Posterior cingulate gyrus (tissue), 11 donors: Measurements from ENCODE around the gene FAM76B.
A peak's percentile ranks its signal among the peaks of the same experiment; 100 is the strongest.

Source experiments
- DNase-seq, 10 donors: peaks; one replicate each; pipeline versions ENCODE4 v3.0.0 to v3.0.0-alpha.2; 2020 to 2021; ENCODE audit warnings: mixed read lengths in 3 of 10
- intact Hi-C: fragments of 100-400 bp; cut with DNase I; formaldehyde crosslinking; loops from one replicate; pipeline ENCODE4 v1.15.1; 2023

The FAM76B gene

GRCh38 chr11:95793116-95793515 is 3.5 kb upstream of the FAM76B start:
- no peak for DNase-seq
- intact Hi-C loops: loop anchor here (5.0 kb wide), 1 partner anchor 599 kb away; the partner anchor contains the start of gene JRKL

GRCh38 chr11:95792700-95793099 is 3.1 kb upstream of the FAM76B start:
- intact Hi-C loops: loop anchor here (5.0 kb wide), 1 partner anchor 600 kb away; the partner anchor contains the start of gene JRKL
- DNase-seq: no peak

GRCh38 chr11:95792200-95792599 is 2.6 kb upstream of the FAM76B start:
- peak in 1 of 10 donors; percentile 55 for DNase-seq
- intact Hi-C loops: loop anchor here (5.0 kb wide), 1 partner anchor 600 kb away; the partner anchor contains the start of gene JRKL

- no peak for DNase-seq
- intact Hi-C loops: loop anchor here (5.0 kb wide), 1 partner anchor 601 kb away; the partner anchor contains the start of gene JRKL
Observed at GRCh38 chr11:95791709-95792033, 2.1 kb upstream of the FAM76B start.

- peak; percentile 20 to 89 (median 47) for DNase-seq
- intact Hi-C loops: loop anchor here (5.0 kb wide), 1 partner anchor 601 kb away; the partner anchor contains the start of gene JRKL
Observed at GRCh38 chr11:95790933-95791708, 1.5 kb upstream of the FAM76B start.

- DNase-seq: peak; percentile 83 to 98 (median 92)
- intact Hi-C loops: loop anchor here (5.0 kb wide), 1 partner anchor 602 kb away; the partner anchor contains the start of gene JRKL
Observed at GRCh38 chr11:95790123-95790932, 746 bp upstream of the FAM76B start, which contains the start of gene CEP57. CEP57 (plus strand) TSS chr11:95790498; CDS start chr11:95790699, 201 bp downstream.

GRCh38 chr11:95788921-95789505 is 569 bp downstream of the FAM76B start:
- intact Hi-C loops: no loop called here
- DNase-seq: peak in 4 of 10 donors; percentile 11 to 22 (median 14)

- no peak for DNase-seq
- intact Hi-C loops: no loop called here
Observed at GRCh38 chr11:95780544-95780943, 9.0 kb downstream of the FAM76B start.

GRCh38 chr11:95778699-95779098 is 10.9 kb downstream of the FAM76B start:
- DNase-seq: no peak
- intact Hi-C loops: no loop called here

GRCh38 chr11:95776859-95777258 is 12.7 kb downstream of the FAM76B start:
- no peak for DNase-seq
- intact Hi-C loops: no loop called here

GRCh38 chr11:95768521-95768920 is 21.1 kb downstream of the FAM76B start:
- intact Hi-C loops: loop anchor here (10.0 kb wide), 3 partner anchors 544 to 794 kb away; partner anchors contain the start of genes CWC15, KDM4D and SRSF8
- DNase-seq: no peak

- DNase-seq: no peak
- intact Hi-C loops: loop anchor here (10.0 kb wide), 3 partner anchors 543 to 793 kb away; partner anchors contain the start of genes CWC15, KDM4D and SRSF8
Observed at GRCh38 chr11:95767498-95767897, 22.1 kb downstream of the FAM76B start.

GRCh38 chr11:95766701-95767100 is 22.9 kb downstream of the FAM76B start:
- intact Hi-C loops: loop anchor here (10.0 kb wide), 3 partner anchors 542 to 792 kb away; partner anchors contain the start of genes CWC15, KDM4D and SRSF8
- no peak for DNase-seq

- DNase-seq: no peak
- intact Hi-C loops: loop anchor here (1.0 to 10.0 kb wide), 5 partner anchors 37 to 790 kb away; partner anchors contain the start of genes CWC15, KDM4D and SRSF8
Observed at GRCh38 chr11:95764267-95764898, 25.2 kb downstream of the FAM76B start.

GRCh38 chr11:95762534-95762933 is 27.0 kb downstream of the FAM76B start:
- intact Hi-C loops: loop anchor here (5.0 to 10.0 kb wide), 4 partner anchors 35 to 788 kb away; partner anchors contain the start of genes CWC15, KDM4D and SRSF8

GRCh38 chr11:95760941-95761340 is 28.6 kb downstream of the FAM76B start:
- no peak for DNase-seq
- intact Hi-C loops: loop anchor here (5.0 to 10.0 kb wide), 4 partner anchors 34 to 786 kb away; partner anchors contain the start of genes CWC15, KDM4D and SRSF8

More at GRCh38 chr11:95762534-95762933, 27.0 kb downstream of the FAM76B start:
- no peak for DNase-seq

- intact Hi-C loops: no loop called here
- no peak for DNase-seq
Observed at GRCh38 chr11:95751515-95751914, 38.1 kb downstream of the FAM76B start.

GRCh38 chr11:95750101-95750500 is 39.5 kb downstream of the FAM76B start:
- no peak for DNase-seq
- intact Hi-C loops: no loop called here

GRCh38 chr11:95739108-95739938 is 50.3 kb downstream of the FAM76B start:
- intact Hi-C loops: no loop called here
- DNase-seq: no peak
